HG03558 (cell line): ENCODE measurements around the gene MSN.
"Not testable (repeated sequence)": the region's sequence is repeated elsewhere in the genome, so short reads cannot be mapped to it uniquely, and the experiment has no call there.

Experiments
- ATAC-seq: cut with Tn5 transposase; IDR thresholded peaks from one replicate; pipeline ENCODE4 v1.9.1; 2021; ENCODE audit warnings: moderate number of reproducible peaks; ENCODE audit not compliant: unreplicated experiment; ENCODE audit errors: extremely low read depth

MSN gene

GRCh38 chrX:65667503-65668376, at the start of gene MSN:
TSS of gene MSN (plus strand) at chrX:65667654. CDS start at chrX:65667842, 188 bp downstream.
- ATAC-seq: peak; percentile 38

GRCh38 chrX:65620096-65620705, 47.3 kb upstream of the MSN start:
- ATAC-seq: not testable (repeated sequence)

GRCh38 chrX:65630771-65631170, 36.7 kb upstream of the MSN start:
- no peak for ATAC-seq

GRCh38 chrX:65633826-65634225, 33.6 kb upstream of the MSN start:
- no peak for ATAC-seq

- no peak for ATAC-seq
Observed at GRCh38 chrX:65634732-65635131, 32.7 kb upstream of the MSN start.

GRCh38 chrX:65635378-65635777, 32.1 kb upstream of the MSN start:
- ATAC-seq: no peak

GRCh38 chrX:65635822-65636221, 31.6 kb upstream of the MSN start:
- no peak for ATAC-seq

- ATAC-seq: not testable (repeated sequence)
Observed at GRCh38 chrX:65636261-65636660, 31.2 kb upstream of the MSN start.

GRCh38 chrX:65637335-65637734, 30.1 kb upstream of the MSN start:
- no peak for ATAC-seq

- no peak for ATAC-seq
Observed at GRCh38 chrX:65642914-65643491, 24.5 kb upstream of the MSN start.

- no peak for ATAC-seq
Observed at GRCh38 chrX:65643531-65644052, 23.9 kb upstream of the MSN start.

- ATAC-seq: no peak
Observed at GRCh38 chrX:65644621-65645289, 22.7 kb upstream of the MSN start.

- no peak for ATAC-seq
Observed at GRCh38 chrX:65647801-65648200, 19.7 kb upstream of the MSN start.

GRCh38 chrX:65652098-65652497, 15.4 kb upstream of the MSN start:
- no peak for ATAC-seq

GRCh38 chrX:65657009-65657441, 10.4 kb upstream of the MSN start:
- ATAC-seq: not testable (repeated sequence)

- no peak for ATAC-seq
Observed at GRCh38 chrX:65657659-65658058, 9.8 kb upstream of the MSN start.

GRCh38 chrX:65658229-65658628, 9.2 kb upstream of the MSN start:
- no peak for ATAC-seq

- no peak for ATAC-seq
Observed at GRCh38 chrX:65667157-65667502, 324 bp upstream of the MSN start.

GRCh38 chrX:65668377-65669310, 1.2 kb downstream of the MSN start:
- no peak for ATAC-seq

GRCh38 chrX:65671286-65671685, 3.8 kb downstream of the MSN start:
- ATAC-seq: no peak
